GM10248 (cell line): ENCODE measurements around the gene SAV1.
"Not testable (repeated sequence)": the region's sequence is repeated elsewhere in the genome, so short reads cannot be mapped to it uniquely, and the experiment has no call there.

Source experiments
- CTCF ChIA-PET: fragments of 300-600 bp; sonication (Branson Sonifier 250); formaldehyde crosslinking; extraction: SDS; loops from one replicate; lab custom pipeline; 2021; ENCODE audit warnings: antibody characterized with exemption; lab: Yijun Ruan, JAX
- POLR2A ChIA-PET: fragments of 350-650 bp; sonication (Branson Sonifier 250); formaldehyde crosslinking; extraction: SDS; loops from one replicate; lab custom pipeline; 2020; ENCODE audit warnings: antibody characterized with exemption; lab: Yijun Ruan, JAX
- DNase-seq: peaks from one replicate; pipeline ENCODE4 v3.0.0; 2012; ENCODE audit errors: extremely low spot score
- CTCF ChIP-seq: IDR thresholded peaks from 2 replicates; pipeline ENCODE4 v1.5.1; 2012; ENCODE audit warnings: mild to moderate bottlenecking, low read depth; ENCODE audit errors: extremely low read depth, missing control alignments, control extremely low read depth

SAV1 gene

GRCh38 chr14:50704454-50705010 lies 36.4 kb upstream of the SAV1 start:
- POLR2A ChIA-PET, result no interaction called here
- TF ChIP-seq CTCF, result no peak
- DNase-seq, result no peak
- CTCF ChIA-PET, result interaction anchor here (1.2 to 2.1 kb wide), 4 partner anchors 10 to 71 kb away, joined by 3 to 12 read pairs (median 4); no protein-coding TSS in a partner anchor

GRCh38 chr14:50697659-50698290 lies 29.7 kb upstream of the SAV1 start:
- POLR2A ChIA-PET, result no interaction called here
- DNase-seq, result no peak
- no peak for TF ChIP-seq CTCF
- CTCF ChIA-PET, result interaction anchor here (1.3 to 2.6 kb wide), 3 partner anchors 10 to 17 kb away, joined by 4 to 18 read pairs (median 4); no protein-coding TSS in a partner anchor

- CTCF ChIA-PET, result interaction anchor here (0.8 kb wide), 1 partner anchor 34 kb away, joined by 3 read pairs; no protein-coding TSS in a partner anchor
- POLR2A ChIA-PET, DNase-seq: not testable (repeated sequence)
Measured at GRCh38 chr14:50694260-50694659, 26.2 kb upstream of the SAV1 start.

GRCh38 chr14:50688875-50689274 lies 20.8 kb upstream of the SAV1 start:
- no peak for TF ChIP-seq CTCF
- ChIA-PET CTCF (interaction anchor here (0.9 to 2.8 kb wide), 2 partner anchors 9 to 26 kb away, joined by 4 to 10 read pairs; no protein-coding TSS in a partner anchor), POLR2A (no interaction called here)
- no peak for DNase-seq

GRCh38 chr14:50679674-50680073 lies 11.6 kb upstream of the SAV1 start:
- no peak for TF ChIP-seq CTCF
- no peak for DNase-seq
- ChIA-PET CTCF (no interaction called here), POLR2A (no interaction called here)

GRCh38 chr14:50678163-50678562 lies 10.1 kb upstream of the SAV1 start:
- no peak for TF ChIP-seq CTCF
- POLR2A ChIA-PET, result no interaction called here
- no peak for DNase-seq
- CTCF ChIA-PET, result interaction anchor here (1.6 to 2.1 kb wide), 4 partner anchors 12 to 100 kb away, joined by 3 to 12 read pairs (median 8); no protein-coding TSS in a partner anchor

GRCh38 chr14:50677527-50678063 lies 9.5 kb upstream of the SAV1 start:
- POLR2A ChIA-PET, result no interaction called here
- CTCF ChIA-PET, result interaction anchor here (0.9 to 2.1 kb wide), 6 partner anchors 10 to 100 kb away, joined by 3 to 12 read pairs (median 6); no protein-coding TSS in a partner anchor
- no peak for TF ChIP-seq CTCF
- peak; percentile 29 for DNase-seq
